GM18499 (cell line): ENCODE results near the gene TMEM60.
"Not testable (repeated sequence)": the region's sequence is repeated elsewhere in the genome, so short reads cannot be mapped to it uniquely, and the experiment has no call there.

Source experiments
- ATAC-seq: cut with Tn5 transposase; IDR thresholded peaks from one replicate; pipeline ENCODE4 v1.9.1; 2021; ENCODE audit warnings: moderate number of reproducible peaks; ENCODE audit not compliant: insufficient read depth, unreplicated experiment

The TMEM60 gene

DNA sequence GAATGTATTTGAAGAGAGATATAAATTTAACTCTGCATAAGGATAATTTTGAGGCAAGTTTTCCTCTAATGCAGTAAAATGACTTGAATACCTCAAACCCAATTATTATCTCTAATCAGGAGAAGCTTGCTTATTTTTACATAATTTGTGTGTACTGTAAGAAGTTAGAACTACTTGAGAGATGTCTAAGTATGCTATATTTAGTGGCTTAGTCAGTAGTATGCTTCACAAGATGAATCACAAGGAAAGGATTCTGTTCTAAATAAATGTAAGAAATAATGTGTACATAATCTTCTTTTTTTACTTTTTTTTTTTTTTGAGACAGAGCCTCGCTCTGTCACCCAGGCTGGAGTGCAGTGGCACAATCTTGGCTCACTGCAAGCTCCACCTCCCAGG lies 14.1 kb upstream of the TMEM60 start:
- ATAC-seq: no peak

DNA sequence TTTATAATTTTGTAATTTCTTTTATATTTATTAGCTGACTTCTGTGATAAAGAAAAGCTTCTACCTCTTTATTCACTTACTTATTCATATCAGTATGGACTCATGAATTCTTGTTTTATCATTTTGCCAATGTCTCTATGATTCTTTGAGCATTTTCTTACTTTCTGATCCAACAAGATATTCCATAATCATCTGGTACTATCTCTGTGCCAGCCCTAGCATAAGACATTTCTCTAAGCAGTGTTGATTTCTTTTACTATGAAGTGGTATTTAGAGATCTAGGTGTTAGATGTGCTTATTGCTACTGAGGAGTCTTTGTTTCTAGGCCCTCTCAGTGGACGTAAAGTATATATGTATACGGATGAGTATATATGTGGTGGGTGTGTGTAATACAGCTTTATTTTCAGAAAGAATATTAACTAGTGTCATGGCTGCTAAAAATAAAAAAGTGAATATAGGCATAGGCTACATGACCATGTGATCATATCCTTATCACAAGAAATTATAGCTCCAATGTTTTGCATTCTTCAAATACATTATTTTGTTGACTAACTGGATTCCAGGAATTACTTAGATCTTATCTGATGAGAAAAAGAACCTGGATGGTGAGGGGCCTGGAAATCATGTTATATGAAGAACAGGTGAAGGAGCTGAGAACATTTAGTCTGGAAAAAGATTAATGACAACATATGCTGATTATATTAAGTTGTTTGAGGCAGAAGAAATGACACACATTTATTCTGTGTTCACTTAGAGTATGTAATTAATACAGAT lies 13.5 kb upstream of the TMEM60 start:
- ATAC-seq: no peak

DNA sequence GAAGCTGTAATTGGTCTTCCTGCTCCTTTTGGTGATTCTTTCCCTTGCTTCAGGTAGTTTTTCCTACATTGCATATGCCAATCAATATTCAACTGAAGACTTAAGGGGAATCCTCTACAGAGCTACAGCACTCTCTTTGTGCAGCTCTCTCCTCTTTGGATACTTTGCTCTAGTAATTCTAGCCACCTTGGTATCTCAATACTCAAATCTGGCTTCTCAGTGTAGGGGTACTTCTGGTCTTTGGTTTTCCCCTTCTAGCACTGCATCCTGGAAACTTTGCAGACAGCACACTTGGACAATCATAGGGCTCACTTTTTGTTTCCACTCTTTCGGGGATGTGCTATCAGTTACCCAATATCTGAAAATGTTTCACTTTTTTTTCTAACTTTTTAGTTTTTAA lies 10.3 kb upstream of the TMEM60 start:
- no peak for ATAC-seq

DNA sequence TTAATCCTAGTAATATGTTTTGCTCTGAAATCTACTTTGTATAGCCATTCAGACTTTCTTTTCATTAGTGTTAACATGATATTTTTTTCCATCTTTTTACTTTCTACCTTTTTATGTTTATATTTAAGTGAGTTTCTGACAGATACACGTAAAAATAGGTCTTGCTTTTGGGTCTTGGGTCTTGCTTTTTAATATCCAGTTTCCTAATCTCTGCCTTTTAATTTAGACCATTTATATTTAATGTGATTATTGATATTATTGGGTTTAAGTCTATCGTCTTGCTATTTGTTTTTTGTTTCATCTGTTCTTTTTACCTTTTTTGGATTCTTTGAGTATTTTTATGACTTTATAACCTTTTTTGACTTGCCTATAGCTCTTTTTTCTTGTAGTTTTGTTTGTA lies 8.2 kb upstream of the TMEM60 start:
- no peak for ATAC-seq

DNA sequence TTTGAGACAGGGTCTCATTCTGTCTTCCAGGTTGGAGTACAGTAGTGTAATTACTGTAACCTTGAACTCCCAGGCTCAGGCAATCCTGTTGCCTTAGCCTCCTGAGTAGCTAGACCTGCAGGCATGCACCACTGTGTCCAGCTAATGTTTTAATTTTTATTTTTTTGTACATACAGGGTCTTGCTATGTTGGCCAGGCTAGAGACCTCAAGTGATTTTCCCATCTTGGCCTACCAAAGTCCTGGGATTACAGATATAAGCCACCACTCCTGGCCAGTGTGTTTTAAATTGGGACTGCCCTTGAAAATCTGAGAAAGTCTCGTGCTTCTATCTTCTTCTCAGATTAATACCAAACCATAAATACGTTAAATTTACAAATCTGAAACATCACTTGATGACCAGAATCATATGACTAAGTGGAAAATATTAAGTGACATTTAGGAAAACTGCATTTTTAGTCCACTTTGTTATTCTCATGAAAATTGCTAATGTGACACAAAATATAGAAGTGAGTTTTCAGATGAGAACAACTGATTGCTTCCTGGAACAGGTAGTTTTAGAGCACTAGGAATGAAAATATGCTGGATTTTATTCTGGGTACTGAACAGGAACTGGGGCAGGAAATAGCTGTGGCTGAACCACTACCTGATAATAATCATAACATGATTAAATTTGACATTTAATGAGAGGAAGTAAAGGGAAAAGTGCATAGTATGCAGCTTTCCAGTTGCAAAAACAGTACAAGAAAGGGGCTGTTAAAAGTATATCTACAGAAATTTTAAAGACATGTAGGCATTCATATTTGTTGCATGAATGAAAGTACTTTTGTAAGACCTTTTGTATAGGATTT lies 4.5 kb upstream of the TMEM60 start:
- no peak for ATAC-seq

DNA sequence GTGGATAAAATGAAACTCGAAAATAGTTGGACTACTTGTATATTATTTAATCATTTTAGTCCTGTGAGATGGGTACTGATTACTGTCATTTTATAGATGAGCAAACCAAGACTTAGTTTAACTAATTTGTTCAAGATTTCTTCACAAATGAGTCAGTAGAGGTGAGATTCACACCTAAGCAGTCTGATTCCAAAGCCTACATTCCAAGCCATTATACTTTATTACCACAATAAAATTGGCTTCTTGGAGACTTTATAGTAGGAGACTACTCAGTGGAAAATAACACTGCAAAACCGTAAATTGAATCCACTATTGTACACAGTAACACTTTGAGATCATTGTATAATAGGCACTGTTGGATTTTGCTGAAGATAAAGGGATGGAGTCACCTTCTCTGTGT lies 2.5 kb upstream of the TMEM60 start:
- ATAC-seq: no peak

DNA sequence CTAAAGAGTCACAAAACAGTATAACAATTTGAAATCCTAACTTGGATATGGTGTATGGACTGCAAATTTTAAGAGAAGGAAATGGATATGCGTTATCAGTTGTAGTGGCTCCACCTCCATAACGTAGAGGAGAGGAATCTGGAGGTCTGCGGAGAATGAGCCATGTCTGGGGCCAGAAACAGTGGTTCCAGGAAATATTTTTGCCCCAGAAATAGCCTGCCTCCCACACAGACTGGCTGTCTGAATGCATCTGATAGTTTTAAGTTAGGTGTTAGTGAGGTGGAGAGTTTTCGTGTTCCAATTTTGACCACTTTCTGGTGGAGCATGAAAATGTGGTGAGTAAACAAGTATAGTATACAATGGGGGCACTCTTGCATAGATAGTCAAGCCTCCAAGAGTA lies 1.9 kb upstream of the TMEM60 start:
- no peak for ATAC-seq

DNA sequence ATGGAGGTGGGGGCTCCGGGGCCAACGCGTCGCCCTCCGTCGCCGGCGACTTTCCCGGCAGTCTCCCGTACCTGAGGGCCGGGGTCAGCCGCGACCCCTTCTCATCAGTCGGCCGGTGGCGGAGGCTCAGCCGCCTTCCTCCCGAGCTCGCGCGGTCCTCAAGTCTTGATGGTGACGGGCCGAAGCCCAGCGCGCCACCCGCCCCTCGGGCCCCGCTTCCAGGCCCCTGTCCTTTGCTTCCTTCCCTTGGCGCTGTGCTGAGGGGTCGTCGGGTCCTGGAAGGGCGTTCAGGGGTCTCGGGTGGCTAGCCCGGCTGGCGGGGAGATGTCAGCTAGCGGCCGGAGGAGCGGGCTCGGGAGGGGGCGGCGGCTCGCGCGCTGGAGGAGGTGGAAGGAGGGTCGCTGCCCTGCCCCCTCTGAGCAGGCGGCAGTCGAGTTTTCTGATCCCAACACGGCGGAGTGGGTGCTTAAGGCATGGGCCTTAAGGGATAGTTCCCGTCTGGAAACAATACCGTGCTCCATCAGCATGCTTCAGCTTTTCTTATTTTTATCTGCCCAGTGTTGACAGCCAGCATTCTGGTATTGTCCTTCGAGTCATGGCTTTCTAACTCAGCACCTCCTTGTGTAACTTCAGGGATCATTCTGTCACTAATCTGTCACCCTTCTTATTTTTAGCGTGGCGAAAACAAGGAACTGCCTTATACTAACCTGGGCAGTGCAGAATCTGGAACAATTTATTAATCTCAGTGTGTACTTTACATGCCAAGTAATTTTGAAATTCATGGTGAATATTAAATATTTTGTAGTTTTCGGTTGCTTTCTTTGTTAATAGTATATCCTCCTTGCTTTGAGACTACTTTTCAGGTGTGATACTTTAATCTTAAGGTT lies 1.1 kb upstream of the TMEM60 start:
- no peak for ATAC-seq

DNA sequence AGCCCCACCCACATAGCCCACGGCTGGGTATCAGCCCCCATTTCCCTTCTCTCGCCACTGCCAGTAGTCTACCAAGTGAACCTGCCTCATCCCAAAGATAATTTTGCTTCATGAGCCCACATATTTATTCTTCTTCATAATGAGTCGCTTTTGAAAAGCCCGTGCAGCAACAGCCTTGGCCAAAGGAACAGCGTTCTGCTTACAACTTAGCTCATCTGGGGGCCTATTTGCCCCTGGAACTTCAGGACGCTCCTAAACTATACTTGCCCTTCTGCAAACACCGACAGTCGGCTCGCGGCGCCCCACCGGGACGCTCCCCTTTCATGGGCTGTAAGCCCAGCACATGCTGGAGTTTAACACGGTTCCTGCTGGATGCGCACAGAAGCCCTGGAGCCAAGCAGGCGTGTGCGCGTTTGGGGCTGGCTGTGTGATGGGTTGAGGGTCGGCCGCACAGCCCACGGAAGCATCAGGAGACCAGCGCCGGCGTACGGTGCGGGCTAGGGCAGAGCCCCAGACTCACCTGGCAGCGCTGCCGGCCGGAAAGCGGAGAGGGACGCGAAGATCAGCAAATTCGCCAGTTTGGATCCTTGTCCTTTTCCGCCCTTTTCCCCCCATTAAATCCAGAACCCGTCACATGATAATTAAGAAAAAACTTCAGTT lies 370 bp downstream of the TMEM60 start:
- peak; percentile 7 for ATAC-seq

DNA sequence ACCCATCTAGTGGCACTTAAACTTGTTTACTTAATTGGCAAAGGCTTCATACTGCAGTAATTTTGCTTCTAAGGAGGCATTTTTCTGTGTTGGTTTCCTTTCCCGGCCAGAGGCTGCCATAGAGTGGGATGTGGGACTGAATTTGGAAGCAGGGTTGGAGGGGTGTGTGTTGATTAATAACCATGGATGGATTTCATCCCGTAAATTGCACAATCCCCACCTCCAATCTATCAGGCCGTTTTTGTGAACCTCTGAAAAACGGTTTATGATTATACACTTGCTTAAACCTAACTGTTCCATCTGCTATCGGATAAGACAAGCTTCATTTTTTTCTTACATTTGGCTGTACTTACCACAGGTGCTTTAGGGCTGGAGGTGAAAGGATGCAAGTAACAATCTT lies 1.3 kb downstream of the TMEM60 start:
- ATAC-seq: no peak

DNA sequence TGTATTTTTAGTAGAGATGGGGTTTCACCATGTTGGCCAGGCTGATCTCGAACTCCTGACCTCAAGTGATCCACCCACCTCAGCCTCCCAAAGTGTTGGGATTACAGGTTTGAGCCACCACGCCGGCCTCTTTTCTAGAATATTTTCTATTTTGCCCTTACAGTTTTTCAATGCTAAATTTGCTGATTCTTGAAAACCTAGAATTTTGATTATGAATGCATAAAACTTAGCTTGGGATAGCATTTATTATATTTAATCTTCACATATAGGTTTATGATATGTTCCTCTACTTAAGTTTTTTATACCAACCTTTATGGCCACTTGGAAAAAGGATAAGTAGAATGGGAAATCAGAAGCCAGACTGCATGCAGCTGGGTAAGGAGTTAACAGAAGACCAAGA lies 2.1 kb downstream of the TMEM60 start:
- ATAC-seq: no peak

DNA sequence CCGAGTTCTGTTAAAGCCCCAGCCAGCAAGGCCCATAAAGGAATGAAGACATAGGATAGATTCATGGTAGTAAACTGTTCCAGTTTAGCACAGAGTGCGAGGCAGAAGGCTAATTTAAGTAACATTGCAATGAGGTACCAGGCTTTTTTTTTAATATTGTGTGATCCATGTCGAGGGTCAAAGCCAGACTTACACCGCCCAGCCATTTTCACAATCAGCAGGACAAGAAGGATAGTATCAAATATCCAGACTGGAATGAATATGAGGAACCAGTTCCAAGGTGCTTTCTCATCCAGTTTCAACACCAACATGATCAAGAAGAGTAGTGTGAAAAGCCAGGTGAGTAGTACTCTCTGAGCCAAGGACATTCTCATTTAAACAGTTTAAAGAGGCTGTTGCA lies 4.2 kb downstream of the TMEM60 start:
- ATAC-seq: no peak

DNA sequence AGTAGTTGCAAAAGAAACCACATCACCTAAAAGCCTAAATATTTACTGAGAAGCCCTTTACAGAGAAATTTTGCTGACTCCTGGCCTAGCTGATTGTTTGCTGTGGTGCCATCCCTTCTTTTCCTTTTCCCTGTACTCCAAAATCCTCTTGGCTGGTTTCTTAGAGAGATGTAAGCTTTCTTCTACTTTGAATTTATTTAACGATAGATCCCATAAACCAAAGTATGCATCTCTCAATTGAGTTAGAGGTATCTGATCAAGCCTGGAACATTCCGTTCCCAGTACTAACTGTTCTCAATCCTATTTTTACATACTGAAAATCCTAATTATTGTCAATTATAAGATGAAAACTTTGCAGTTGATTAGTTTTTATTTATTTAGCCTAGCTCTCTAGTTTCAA lies 6.3 kb downstream of the TMEM60 start:
- no peak for ATAC-seq

DNA sequence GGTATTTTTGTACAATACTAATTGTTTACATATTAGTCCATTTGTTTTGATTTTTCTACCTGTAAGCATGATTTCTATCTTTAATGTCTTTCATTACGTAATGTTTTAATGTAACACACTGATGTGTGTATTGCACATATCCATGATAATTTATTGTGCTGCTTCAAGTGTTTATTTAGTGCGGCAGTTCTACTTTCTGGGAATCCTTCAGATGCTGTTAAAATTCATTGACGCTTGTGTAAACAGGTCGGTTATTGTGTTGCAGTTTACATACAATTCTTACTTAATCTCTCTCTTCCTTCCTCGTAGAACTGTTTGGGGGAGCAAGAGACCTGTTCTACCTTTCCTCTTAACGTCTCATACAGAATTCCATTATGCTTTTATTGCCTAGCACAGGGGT lies 6.9 kb downstream of the TMEM60 start:
- no peak for ATAC-seq

DNA sequence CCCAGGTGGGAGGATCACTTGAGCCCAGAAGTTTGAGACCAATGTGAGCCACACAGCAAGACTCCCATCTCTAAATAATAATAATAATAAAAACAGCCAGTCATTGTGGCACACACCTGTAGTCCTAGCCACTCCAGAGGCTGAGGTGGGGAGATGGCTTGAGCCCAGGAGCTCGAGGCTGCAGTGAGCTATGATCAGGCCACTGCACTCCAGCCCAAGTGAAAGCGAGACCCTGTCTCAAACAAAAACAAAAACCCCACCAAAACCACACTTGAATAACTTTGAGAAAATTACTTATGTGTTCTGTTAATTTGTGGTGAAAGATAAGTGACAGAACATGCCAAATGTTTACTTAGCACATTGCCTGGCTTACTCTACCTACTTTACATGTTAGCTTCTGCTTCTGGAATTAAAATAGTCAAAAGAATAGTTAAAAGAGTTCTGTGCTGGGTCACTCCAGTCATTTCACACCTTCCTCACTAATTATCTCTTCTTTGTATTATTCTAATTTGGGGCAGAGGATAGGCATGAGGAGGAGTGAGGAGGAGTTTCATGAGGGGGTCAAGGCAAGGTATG lies 9.8 kb downstream of the TMEM60 start:
- ATAC-seq: no peak

DNA sequence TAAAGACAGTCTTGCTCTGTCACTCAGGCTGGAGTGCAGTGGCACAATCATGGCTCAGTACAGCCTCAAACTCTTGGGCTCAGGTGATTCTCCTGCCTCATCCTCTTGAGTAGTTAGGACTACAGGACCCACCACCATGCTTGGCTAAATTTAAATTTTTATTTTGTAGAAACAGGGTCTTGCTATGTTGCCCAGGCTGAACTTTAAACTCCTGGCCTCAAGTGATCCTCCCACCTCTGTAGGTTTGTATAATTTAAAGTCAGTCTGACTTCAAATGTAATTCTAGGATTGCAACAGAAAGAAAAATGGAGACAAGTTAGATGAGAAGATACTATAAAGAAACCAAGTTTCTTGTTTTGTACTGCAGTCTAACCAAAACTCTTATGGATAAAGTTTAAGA lies 11.5 kb downstream of the TMEM60 start:
- ATAC-seq: no peak

DNA sequence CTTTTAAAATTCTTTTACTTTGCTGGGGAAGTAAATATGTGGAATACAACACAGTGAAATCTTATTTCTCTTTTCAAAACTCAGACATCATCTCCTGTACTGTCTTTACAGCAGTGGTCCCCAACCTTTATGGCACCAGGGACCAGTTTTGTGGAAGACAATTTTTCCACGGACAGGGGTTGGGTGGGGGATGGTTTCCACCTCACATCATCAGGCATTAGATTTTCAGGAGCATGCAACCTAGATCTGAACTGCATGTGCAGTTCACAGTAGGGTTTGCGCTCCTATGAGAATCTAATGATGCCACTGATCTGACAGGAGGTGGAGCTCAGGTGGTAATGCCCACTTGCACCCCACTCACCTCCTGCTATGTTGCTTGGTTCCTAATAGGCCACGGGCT lies 12.2 kb downstream of the TMEM60 start:
- ATAC-seq: no peak

DNA sequence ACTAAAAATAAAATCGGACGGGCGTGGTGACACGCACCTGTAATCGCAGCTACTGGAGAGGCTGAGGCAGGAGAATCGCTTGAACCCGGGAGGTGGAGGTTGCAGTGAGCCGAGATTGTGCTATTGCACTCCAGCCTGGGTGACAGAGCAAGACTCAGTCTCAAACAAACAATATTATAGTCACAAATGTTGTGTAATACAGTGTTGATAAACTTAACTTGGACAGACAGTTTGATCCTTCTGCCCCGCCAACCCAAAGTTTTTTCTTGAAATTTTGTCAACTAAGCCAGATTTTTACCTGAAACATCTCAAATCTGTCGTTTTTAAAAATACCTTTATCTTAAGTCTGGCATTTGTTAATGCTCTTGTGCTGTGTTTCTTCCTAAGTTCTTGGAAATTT lies 13.8 kb downstream of the TMEM60 start:
- ATAC-seq: not testable (repeated sequence)

DNA sequence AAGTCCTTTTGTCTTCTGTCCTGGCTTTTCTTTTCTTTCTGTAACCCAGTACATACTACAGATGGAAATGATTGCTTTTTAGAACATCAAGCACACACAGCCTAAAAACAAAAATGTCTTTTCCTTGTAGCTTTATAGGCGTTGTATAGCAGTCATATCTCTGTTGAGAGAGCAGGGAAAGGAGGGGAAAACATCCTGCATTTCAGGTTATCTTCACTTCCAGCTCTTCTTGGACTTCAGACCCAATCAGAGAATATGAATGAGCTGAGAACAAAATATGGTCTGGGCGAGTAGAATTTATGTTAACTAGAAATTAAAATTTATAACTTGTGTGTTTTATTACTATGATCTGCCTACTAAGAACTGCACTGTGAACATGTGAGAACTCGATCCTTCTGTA lies 14.7 kb downstream of the TMEM60 start:
- ATAC-seq: no peak

DNA sequence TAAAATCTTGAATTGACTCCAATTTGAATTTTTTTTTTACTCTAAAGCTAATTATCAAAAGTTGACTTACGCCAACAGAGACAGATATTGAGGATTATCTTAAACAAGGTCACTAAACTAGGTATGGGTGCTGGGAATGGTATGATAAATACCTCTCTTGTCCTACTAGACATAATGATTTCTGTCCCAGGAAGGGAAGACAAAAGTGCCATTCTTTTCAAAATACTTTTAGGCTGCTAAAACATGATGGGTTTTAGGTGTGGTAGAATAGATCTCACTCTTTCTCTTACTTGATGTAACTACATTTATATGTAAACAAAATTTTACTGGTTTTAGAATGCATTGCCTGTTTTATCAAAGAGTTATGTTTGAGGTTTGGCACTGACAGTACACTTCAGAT lies 15.1 kb downstream of the TMEM60 start:
- no peak for ATAC-seq
